ACHN (cell line): Measurements from ENCODE around the gene MAPT.

ENCODE experiments used
- DNase-seq: peaks from one replicate; pipeline ENCODE4 v3.0.0-alpha.2; 2015
- in situ Hi-C: cut with HindIII; loops from 2 replicates; pipeline ENCODE4 v1.10.0; 2017; ENCODE audit warnings: low sequenced_read_pairs, low pct_ligation_motif_present, low pct_unique_long_range_greater_than_20kb

MAPT gene

GRCh38 chr17:46028374-46028773 lies 134.0 kb downstream of the MAPT start:
- in situ Hi-C loops, result no loop called here
- no peak for DNase-seq

GRCh38 chr17:46028981-46029565 lies 134.7 kb downstream of the MAPT start:
- in situ Hi-C loops, result no loop called here

GRCh38 chr17:46029627-46030026 lies 135.3 kb downstream of the MAPT start:
- in situ Hi-C loops, result no loop called here
- no peak for DNase-seq

More at GRCh38 chr17:46028981-46029565, 134.7 kb downstream of the MAPT start:
- DNase-seq, result no peak

GRCh38 chr17:46030752-46031151 lies 136.4 kb downstream of the MAPT start:
- DNase-seq, result no peak
- in situ Hi-C loops, result no loop called here

GRCh38 chr17:46031440-46031839 lies 137.1 kb downstream of the MAPT start:
- no peak for DNase-seq
- in situ Hi-C loops, result no loop called here

- in situ Hi-C loops, result no loop called here
These were observed 137.6 kb downstream of the MAPT start for GRCh38 chr17:46031920-46032319.

GRCh38 chr17:46032909-46033308 lies 138.6 kb downstream of the MAPT start:
- no peak for DNase-seq
- in situ Hi-C loops, result no loop called here

More at GRCh38 chr17:46031920-46032319, 137.6 kb downstream of the MAPT start:
- DNase-seq, result no peak

GRCh38 chr17:46033392-46033791 lies 139.0 kb downstream of the MAPT start:
- in situ Hi-C loops, result no loop called here

GRCh38 chr17:46035112-46035818 lies 140.9 kb downstream of the MAPT start:
- in situ Hi-C loops, result no loop called here
- DNase-seq, result no peak

More at GRCh38 chr17:46033392-46033791, 139.0 kb downstream of the MAPT start:
- DNase-seq, result no peak

GRCh38 chr17:46036491-46036890 lies 142.1 kb downstream of the MAPT start:
- no peak for DNase-seq
- in situ Hi-C loops, result no loop called here

GRCh38 chr17:46037722-46038255 lies 143.4 kb downstream of the MAPT start:
- in situ Hi-C loops, result no loop called here
- no peak for DNase-seq

- in situ Hi-C loops, result no loop called here
These were observed 144.1 kb downstream of the MAPT start for GRCh38 chr17:46038414-46038813.

GRCh38 chr17:46038937-46039336 lies 144.6 kb downstream of the MAPT start:
- DNase-seq, result no peak
- in situ Hi-C loops, result no loop called here

More at GRCh38 chr17:46038414-46038813, 144.1 kb downstream of the MAPT start:
- no peak for DNase-seq

- in situ Hi-C loops, result no loop called here
- no peak for DNase-seq
These were observed 145.3 kb downstream of the MAPT start for GRCh38 chr17:46039592-46040186.

GRCh38 chr17:46042246-46042645 lies 147.9 kb downstream of the MAPT start:
- in situ Hi-C loops, result no loop called here
- DNase-seq, result no peak

- no peak for DNase-seq
- in situ Hi-C loops, result no loop called here
These were observed 148.6 kb downstream of the MAPT start for GRCh38 chr17:46042925-46043324.

GRCh38 chr17:46043606-46044005 lies 149.3 kb downstream of the MAPT start:
- in situ Hi-C loops, result no loop called here
- no peak for DNase-seq

GRCh38 chr17:46044286-46044928 lies 150.1 kb downstream of the MAPT start:
- peak; percentile 91 for DNase-seq
- in situ Hi-C loops, result no loop called here

GRCh38 chr17:46044989-46045388 lies 150.6 kb downstream of the MAPT start:
- DNase-seq, result no peak
- in situ Hi-C loops, result no loop called here
